GM06990 (cell line): ENCODE results near the gene DGKD.

Experiments used
- DNase-seq: peaks from one replicate; pipeline ENCODE4 v3.0.0-alpha.2; 2011; ENCODE audit not compliant: insufficient read length; ENCODE audit errors: extremely low read depth
- H3K27me3 ChIP-seq: replicated peaks from 2 replicates; pipeline ENCODE4 v1.6.0; 2011; ENCODE audit warnings: low read length; ENCODE audit not compliant: control insufficient read depth, insufficient read depth
- H3K36me3 ChIP-seq: 2 replicates; pipeline ENCODE4 v1.5.1; 2011; ENCODE audit warnings: low read length; ENCODE audit not compliant: control insufficient read depth, insufficient read depth
- H3K4me3 ChIP-seq: replicated peaks from 2 replicates; pipeline ENCODE4 v1.5.1; 2011; ENCODE audit warnings: low read depth, mild to moderate bottlenecking, control low read depth, low read length
- CTCF ChIP-seq: IDR thresholded peaks from 2 replicates; pipeline ENCODE4 v1.5.1; 2011; ENCODE audit warnings: low read length, control low read depth, mild to moderate bottlenecking, inconsistent platforms; ENCODE audit not compliant: insufficient read depth, poor library complexity, severe bottlenecking

DGKD gene

DNA sequence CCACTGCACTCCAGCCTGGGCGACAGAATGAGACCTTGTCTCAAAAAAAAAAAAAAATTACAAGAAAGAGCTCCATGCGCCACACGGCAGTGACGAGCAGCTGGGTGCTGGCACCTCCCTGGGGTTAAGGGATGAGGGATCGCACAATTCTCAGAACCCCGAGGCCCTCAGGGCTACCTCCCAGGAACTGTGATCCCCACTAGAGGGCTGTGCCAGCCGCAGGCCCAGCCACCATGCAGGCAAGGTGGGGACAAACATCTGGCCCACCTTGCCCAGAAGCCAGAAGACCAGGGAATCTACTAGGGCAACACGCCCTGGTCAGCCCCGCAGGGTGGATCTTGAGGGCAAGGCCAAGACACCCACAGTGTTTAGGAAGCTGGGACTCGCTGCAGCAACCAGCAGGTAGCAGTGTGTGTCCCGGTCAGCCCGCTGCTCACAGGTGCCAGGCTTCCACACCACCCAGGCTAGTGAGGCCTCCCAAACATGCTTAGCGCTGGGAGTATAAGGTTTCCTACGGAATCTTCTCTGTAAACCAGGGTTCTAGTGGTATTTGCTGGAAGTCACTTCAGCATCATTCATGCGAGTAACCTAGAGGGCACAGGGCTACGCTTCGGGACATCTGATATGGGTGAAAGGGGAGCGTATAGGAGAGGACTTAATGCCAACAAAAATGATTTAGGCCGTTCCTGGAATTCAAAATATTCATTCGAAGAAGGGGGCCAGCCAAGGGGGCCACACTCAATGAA is 39.9 kb upstream of the DGKD start:
- no peak overlapping the region for H3K4me3 ChIP-seq

GRCh38 chr2:233317196-233317943 is 36.9 kb upstream of the DGKD start:
- TF ChIP-seq CTCF: no peak
- DNase-seq: no peak
- Histone ChIP-seq H3K36me3 (no peaks in the 10 kb centered on the region), H3K4me3 (no peak overlapping the region), H3K27me3 (no peaks in the 10 kb centered on the region)

More for the DNA sequence above, 39.9 kb upstream of the DGKD start:
- Histone ChIP-seq H3K36me3 (no peaks in the 10 kb centered on the region), H3K27me3 (no peaks in the 10 kb centered on the region)
- TF ChIP-seq CTCF: no peak
- no peak for DNase-seq

- no peak for DNase-seq
- no peak overlapping the region for H3K4me3 ChIP-seq
- no peaks in the 10 kb centered on the region for H3K36me3 ChIP-seq
- TF ChIP-seq CTCF: no peak
- H3K27me3 ChIP-seq: no peaks in the 10 kb centered on the region
These were observed 35.0 kb upstream of the DGKD start for GRCh38 chr2:233319256-233319655.

DNA sequence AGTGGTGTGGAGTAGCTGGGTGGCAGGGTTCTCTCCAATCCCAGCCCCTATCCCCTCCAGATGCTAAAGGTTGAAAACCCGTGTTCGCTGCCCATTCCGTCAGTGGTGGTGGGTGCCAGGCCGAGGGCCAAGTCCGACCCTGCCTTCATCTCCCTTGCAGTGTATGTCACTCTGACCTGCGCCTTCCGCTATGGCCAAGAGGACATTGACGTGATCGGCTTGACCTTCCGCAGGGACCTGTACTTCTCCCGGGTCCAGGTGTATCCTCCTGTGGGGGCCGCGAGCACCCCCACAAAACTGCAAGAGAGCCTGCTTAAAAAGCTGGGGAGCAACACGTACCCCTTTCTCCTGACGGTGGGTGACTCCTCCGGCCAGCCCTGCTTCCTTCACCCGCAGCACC is 33.8 kb upstream of the DGKD start:
- DNase-seq: no peak
- no peak for TF ChIP-seq CTCF
- Histone ChIP-seq H3K36me3 (no peaks in the 10 kb centered on the region), H3K4me3 (no peak overlapping the region), H3K27me3 (no peaks in the 10 kb centered on the region)

DNA sequence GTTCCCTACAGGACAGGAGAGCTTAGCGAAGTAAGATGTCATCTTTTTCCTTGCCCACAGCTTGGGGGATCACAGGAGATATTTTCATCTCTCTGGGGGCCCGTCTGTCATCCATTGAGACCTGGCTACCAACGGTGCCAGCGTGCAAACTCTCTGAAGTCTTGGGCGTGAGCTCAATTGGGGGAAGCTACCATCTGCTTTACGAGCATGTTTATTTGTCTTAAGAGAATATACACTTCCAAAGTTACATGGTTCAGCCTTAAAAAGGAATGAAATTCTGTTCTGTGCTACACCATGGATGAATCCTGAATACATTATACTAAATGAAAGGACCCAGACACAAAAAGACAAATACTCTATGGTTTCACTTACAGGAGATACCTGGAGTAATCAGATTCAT is 33.1 kb upstream of the DGKD start:
- DNase-seq: no peak
- no peak overlapping the region for H3K4me3 ChIP-seq
- no peak for TF ChIP-seq CTCF
- no peaks in the 10 kb centered on the region for H3K36me3 ChIP-seq
- no peaks in the 10 kb centered on the region for H3K27me3 ChIP-seq
